NCI-H146 treated with DMSO at 0.1 percent for 48 hours (cell line): ENCODE measurements around the gene ST6GALNAC3.

Experiments used
- DNase-seq: peaks from one replicate; lab custom pipeline; 2025; ENCODE audit not compliant: unreplicated experiment; lab: John Stamatoyannopoulos, UW

Gene ST6GALNAC3

GRCh38 chr1:76408303-76408702 lies 333.8 kb downstream of the ST6GALNAC3 start:
- DNase-seq = no peak

- no peak for DNase-seq
These were observed 336.0 kb downstream of the ST6GALNAC3 start for GRCh38 chr1:76410499-76410898.

- no peak for DNase-seq
These were observed 344.0 kb downstream of the ST6GALNAC3 start for GRCh38 chr1:76418531-76418930.

GRCh38 chr1:76419603-76420002 lies 345.1 kb downstream of the ST6GALNAC3 start:
- no peak for DNase-seq

GRCh38 chr1:76425201-76426145 lies 350.9 kb downstream of the ST6GALNAC3 start:
- no peak for DNase-seq

- no peak for DNase-seq
These were observed 352.1 kb downstream of the ST6GALNAC3 start for GRCh38 chr1:76426606-76427005.

- DNase-seq = no peak
These were observed 353.5 kb downstream of the ST6GALNAC3 start for GRCh38 chr1:76428028-76428427.

- no peak for DNase-seq
These were observed 356.0 kb downstream of the ST6GALNAC3 start for GRCh38 chr1:76430531-76430930.

GRCh38 chr1:76433526-76433925 lies 359.0 kb downstream of the ST6GALNAC3 start:
- DNase-seq = peak; percentile 6

- no peak for DNase-seq
These were observed 368.7 kb downstream of the ST6GALNAC3 start for GRCh38 chr1:76443217-76443616.

GRCh38 chr1:76444773-76445172 lies 370.2 kb downstream of the ST6GALNAC3 start:
- DNase-seq = no peak

GRCh38 chr1:76450229-76450628 lies 375.7 kb downstream of the ST6GALNAC3 start:
- DNase-seq = no peak

GRCh38 chr1:76463278-76463677 lies 388.7 kb downstream of the ST6GALNAC3 start:
- no peak for DNase-seq

- no peak for DNase-seq
These were observed 389.3 kb downstream of the ST6GALNAC3 start for GRCh38 chr1:76463849-76464248.

GRCh38 chr1:76465030-76465429 lies 390.5 kb downstream of the ST6GALNAC3 start:
- DNase-seq = no peak

GRCh38 chr1:76470166-76470565 lies 395.6 kb downstream of the ST6GALNAC3 start:
- no peak for DNase-seq

- no peak for DNase-seq
These were observed 397.0 kb downstream of the ST6GALNAC3 start for GRCh38 chr1:76471536-76471935.

- DNase-seq = no peak
These were observed 399.0 kb downstream of the ST6GALNAC3 start for GRCh38 chr1:76473591-76473990.

GRCh38 chr1:76474922-76475321 lies 400.4 kb downstream of the ST6GALNAC3 start:
- no peak for DNase-seq

GRCh38 chr1:76477156-76477555 lies 402.6 kb downstream of the ST6GALNAC3 start:
- no peak for DNase-seq

- no peak for DNase-seq
These were observed 406.3 kb downstream of the ST6GALNAC3 start for GRCh38 chr1:76480827-76481226.

- DNase-seq = no peak
These were observed 407.1 kb downstream of the ST6GALNAC3 start for GRCh38 chr1:76481672-76482071.

- DNase-seq = no peak
These were observed 407.7 kb downstream of the ST6GALNAC3 start for GRCh38 chr1:76482272-76482671.
